NOMO-1 (cell line): Measurements from ENCODE around the gene TMEM80.

ENCODE experiments used
- DNase-seq, 2 experiments: peaks; one replicate each; lab custom pipeline; 2025; ENCODE audit not compliant: unreplicated experiment in 2 of 2; lab: John Stamatoyannopoulos, UW

The TMEM80 gene

DNA sequence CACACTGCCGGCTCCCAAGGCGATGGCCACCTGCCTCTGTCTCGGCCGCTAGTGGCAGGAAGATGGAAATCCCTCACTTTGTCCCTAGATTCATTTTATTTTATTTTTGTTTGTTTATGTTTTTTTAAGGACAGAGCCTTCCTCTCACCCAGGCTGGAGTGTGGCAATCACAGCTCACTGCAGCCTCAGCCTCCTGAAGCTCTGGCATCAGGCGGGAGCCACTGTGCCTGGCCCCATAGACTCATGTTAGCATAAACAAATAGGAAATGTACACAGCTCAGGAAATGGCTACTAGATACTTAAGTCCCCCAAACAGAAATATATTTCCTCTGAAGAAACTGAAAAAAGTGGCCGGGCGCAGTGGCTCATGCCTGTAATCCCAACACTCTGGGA is 3.5 kb downstream of the TMEM80 start:
- no peak for DNase-seq

DNA sequence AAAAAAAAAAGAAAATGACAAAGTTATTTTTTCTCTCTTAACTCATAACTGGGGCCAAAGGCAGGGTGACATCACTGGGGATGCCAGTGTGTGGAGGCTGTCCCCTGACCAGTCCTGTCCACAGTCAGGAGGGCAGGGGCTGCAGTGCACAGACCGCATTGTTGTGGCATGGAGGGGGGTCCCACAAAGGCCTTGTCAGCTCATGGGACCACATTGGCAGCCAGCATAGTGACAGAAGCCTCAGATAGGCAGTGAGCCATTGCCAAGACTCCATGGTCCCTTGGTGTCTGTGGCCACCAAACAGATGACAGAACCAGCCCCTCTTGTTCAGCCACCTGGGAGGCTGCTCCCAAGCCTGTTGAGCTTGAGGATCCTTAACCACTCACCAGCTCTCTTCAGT is 4.1 kb downstream of the TMEM80 start:
- DNase-seq, result no peak

GRCh38 chr11:701741-702461 is 6.3 kb downstream of the TMEM80 start:
- DNase-seq, result no peak

DNA sequence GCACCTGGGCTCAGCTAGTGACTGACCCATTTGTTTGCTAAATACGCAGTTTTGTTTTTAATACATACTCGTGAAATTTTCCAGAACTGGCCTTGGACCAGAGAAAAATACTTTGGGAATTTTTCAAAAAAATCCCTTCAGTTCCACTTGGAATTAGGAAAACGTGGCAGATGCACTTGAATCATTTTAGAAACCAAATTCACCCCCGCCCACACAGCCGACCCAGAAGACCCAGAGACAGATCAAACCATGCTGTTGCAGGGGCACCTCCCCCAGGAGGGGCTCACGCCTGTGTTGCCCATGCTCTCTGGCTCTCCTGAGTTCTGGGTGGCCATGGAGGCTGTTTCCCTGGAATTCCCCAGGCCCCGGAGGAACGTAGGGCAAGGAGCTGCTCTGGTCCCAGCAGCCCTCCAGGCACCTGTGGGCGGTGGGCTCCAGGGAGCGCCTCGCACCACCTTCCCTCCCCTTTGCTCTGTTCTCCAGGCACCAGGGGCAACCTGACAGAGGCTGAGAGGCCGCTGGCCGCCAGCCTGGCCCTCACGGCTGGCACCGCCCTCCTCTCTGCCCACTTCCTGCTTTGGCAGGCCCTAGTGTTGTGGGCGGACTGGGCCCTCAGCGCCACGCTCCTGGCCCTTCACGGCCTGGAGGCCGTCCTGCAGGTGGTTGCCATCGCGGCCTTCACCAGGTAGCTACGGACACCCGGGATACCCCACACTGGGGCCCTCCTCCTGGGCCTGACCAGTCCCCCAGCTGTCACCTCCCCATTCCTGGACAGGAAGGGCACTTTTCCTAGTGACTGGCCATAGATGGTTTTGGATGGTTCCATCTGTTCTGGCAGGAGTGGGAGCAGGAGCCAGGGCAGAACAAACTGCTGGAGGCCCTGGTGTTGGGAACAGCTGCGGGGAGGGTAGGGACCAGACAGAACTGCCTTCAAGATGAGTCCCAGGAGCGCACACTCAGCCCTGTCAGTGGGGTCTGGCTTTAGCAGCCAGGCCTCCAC is 7.1 kb downstream of the TMEM80 start:
- no peak for DNase-seq

- DNase-seq, result no peak
Measured at GRCh38 chr11:703506-703905, 7.9 kb downstream of the TMEM80 start.

- DNase-seq, result no peak
Measured at GRCh38 chr11:704228-704674, 8.6 kb downstream of the TMEM80 start.

- DNase-seq, result no peak
Measured at GRCh38 chr11:704781-705645, 9.4 kb downstream of the TMEM80 start.

- DNase-seq, result no peak
Measured at GRCh38 chr11:705646-706438, 10.2 kb downstream of the TMEM80 start, which contains the start of gene EPS8L2. Gene EPS8L2, plus strand, starts transcription at chr11:706231. Its CDS starts 3,177 bp downstream, at chr11:709408.

DNA sequence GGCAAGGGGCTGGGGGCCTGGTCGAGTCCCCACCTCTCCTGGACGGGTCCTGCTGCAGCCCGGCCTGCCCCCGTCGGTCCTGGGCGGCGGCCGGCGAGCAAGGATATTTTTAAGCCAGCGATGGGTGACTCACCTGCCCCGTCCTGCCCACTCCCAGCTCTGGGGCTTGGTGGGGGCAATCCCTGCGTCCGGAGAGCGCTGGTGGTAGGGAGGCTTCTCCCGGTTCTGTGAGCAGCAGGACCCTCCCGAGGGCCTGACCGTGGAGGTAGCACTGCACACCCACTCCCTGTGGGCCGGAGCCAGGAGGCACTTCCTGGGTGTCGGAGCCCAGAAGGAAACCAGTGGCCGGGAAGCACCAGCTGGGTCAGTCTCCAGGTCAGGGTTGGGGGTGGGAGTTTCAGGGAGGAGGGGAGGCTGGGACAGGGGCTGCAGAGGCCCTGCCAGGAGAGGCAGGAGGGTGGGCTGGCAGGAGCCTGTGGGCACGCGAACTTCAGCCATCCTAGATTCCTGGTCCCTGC is 10.9 kb downstream of the TMEM80 start:
- DNase-seq, result no peak

GRCh38 chr11:706957-707816 is 11.6 kb downstream of the TMEM80 start:
- DNase-seq, result no peak

- DNase-seq, result no peak
Measured at GRCh38 chr11:707817-708420, 12.3 kb downstream of the TMEM80 start.

- no peak for DNase-seq
Measured at GRCh38 chr11:708511-708910, 12.9 kb downstream of the TMEM80 start.

DNA sequence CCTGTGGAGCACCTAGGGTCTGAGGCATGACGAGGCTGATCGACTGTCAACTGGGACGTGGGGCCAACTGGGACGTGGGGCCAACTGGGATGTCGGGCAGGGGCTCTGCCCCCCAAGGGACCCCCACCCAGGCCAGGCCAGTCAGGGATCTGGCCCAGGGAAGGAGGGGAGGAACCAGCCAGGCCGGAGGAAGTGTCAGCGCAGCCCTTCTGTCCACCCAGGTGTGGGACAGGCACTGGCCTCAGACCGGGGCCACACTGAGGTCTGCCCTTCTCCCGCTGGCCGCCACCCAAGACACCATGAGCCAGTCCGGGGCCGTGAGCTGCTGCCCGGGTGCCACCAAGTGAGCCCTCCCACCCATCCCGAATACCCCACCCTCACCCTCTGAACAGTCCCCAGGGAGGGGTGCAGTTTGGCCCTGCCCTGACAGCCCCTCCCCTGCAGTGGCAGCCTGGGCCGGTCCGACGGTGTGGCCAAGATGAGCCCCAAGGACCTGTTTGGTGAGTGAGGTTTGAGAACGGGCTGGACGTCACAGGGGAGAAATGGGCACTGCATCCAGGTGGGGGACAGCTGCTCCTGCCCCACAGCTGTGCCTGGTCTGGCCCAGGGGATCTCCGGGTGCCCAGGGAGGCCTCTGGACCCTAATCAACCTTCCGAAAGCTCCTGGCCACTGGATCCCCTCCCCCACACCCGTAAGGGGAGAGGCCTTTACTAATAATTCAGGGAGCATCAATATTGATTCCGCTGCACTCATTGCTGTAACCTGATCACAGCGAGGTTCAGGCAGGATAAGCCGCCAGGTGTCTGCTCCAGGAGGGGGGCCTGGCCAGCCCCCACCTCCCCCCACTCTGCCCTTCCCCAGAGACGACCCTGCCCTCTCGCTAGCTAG is 13.7 kb downstream of the TMEM80 start:
- DNase-seq, result no peak

GRCh38 chr11:714436-714835 is 18.8 kb downstream of the TMEM80 start:
- no peak for DNase-seq

DNA sequence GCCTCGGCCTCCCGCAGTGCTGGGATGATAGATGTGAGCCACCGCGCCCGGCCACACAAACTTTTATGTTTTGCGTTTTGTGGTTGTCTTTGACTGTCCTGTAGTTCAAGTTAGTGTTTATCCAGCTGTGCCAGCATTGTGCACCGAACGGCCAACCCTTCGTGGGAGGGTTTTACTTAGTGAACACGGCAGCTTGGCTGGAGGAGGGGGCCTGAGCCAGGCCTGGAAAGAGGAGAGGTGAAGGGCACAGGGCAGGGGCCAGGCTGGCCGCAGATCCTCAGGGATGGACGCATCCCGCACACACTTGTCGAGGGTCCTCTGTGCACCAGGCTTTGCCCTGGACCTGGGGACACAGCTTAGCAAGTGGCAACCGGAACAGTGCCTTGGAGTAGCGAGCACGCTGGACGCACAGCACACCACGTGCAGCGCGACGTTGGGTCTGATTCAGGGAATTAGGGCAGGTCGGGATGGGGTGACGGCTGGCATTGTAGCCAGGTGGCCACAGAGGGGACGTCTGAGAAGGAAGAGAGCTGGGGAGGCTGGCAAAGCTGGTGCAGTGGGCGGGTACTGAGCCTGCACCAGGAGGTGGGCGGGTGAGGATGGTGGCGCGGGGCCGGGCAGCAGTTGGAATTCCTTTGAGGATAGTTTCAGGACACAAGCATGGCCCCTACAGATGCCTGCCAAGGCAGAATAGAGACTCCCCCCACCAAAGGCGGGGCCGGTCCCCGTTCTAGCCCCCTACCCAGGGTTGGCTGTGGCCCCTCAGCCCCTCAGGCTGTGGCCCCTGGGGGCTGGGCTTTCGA is 23.8 kb downstream of the TMEM80 start:
- no peak for DNase-seq

DNA sequence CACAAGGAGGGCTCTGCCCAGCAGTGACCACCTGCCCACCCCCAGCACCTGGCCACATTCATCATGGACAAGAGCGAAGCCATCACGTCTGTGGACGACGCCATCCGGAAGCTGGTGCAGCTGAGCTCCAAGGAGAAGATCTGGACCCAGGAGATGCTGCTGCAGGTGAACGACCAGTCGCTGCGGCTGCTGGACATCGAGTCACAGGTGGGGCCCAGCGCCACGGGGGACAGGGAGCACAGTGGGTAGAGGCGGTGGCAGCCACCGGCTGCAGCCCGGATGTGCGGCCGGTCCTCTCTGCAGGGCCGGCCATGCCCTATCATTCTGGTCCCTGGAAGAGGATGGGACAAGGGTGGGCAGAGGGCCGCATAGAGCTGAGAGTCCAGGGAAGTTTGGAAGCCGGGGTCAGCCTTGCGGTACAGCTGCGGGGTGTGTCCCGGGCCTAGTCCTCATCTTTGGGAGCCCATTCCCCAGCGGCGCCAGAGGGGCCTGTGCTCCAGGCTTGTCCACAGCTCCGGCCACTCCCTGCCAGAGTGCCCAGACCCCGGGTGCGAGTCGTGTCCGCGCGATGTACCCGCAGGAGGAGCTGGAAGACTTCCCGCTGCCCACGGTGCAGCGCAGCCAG is 24.5 kb downstream of the TMEM80 start:
- DNase-seq, result no peak
